Tibial nerve (tissue), 4 donors: ENCODE measurements around the gene PDPN. TPM values are rescaled to one million over a fixed set of nuclear protein-coding genes. Genes with fewer than 3 reads are reported as not detected.

Experiments used
- DNase-seq, 2 donors: peaks; one replicate each; pipeline ENCODE4 v3.0.0-alpha.2; 2019; ENCODE audit warnings: low spot score in 2 of 2
- H3K27ac ChIP-seq, 4 donors: fragments of 200-600 bp; sonication (generic) in 3 of 4; one replicate each; pipeline ENCODE4 v1.5.1; 2017 to 2019; ENCODE audit warnings: mild to moderate bottlenecking in 1 of 4
- H3K27me3 ChIP-seq, 2 donors: fragments of 200-600 bp; sonication (generic) in 1 of 2; one replicate each; pipeline versions ENCODE4 v1.5.1 to v1.6.0; 2017 to 2019
- H3K36me3 ChIP-seq, 3 donors: fragments of 200-600 bp; sonication (generic); one replicate each; pipeline ENCODE4 v1.5.1; 2018 to 2019
- H3K4me1 ChIP-seq, 4 donors: fragments of 200-600 bp; sonication (generic) in 3 of 4; one replicate each; pipeline ENCODE4 v1.5.1; 2017 to 2019
- H3K4me3 ChIP-seq, 4 donors: fragments of 200-600 bp; sonication (generic) in 3 of 4; one replicate each; pipeline ENCODE4 v1.5.1; 2017 to 2019; ENCODE audit warnings: mild to moderate bottlenecking in 1 of 4, moderate library complexity in 1 of 4
- H3K9me3 ChIP-seq, 4 donors: fragments of 200-600 bp; sonication (generic) in 3 of 4; one replicate each; pipeline ENCODE4 v1.5.1; 2017 to 2019
- CTCF ChIP-seq, 5 experiments: fragments of 200-600 bp in 3 of 5; fragments of 450-650 bp in 2 of 5; sonication (generic) in 3 of 5; IDR thresholded peaks; one replicate each; pipeline ENCODE4 v1.5.1; 2016 to 2019; ENCODE audit warnings: antibody characterized with exemption in 5 of 5, mild to moderate bottlenecking in 3 of 5, moderate library complexity in 2 of 5
- EP300 ChIP-seq, 2 donors: sonication (generic); formaldehyde crosslinking; IDR thresholded peaks; one replicate each; pipeline ENCODE4 v1.6.1; 2017; ENCODE audit warnings: antibody characterized with exemption in 2 of 2, mild to moderate bottlenecking in 1 of 2
- POLR2A ChIP-seq, 2 donors: fragments of 450-650 bp; IDR thresholded peaks; one replicate each; pipeline ENCODE4 v1.6.1; 2017; ENCODE audit warnings: antibody characterized with exemption in 2 of 2, mild to moderate bottlenecking in 2 of 2, moderate library complexity in 2 of 2
- WGBS, 2 donors: methylation state at CpG; one replicate each; pipeline ENCODE4 v1.1.5; 2018; 5-methylcytosine and 5-hydroxymethylcytosine counted together
- total RNA-seq, 4 donors: library from RNA; depleted of rRNA; stranded (reverse); fragments of >200 nt; gene quantifications; one replicate each; pipeline ENCODE4 v1.1.0, GENCODE V29; 2016

Gene PDPN
- total RNA-seq, 4 donors from 2014 or later = 16.2 to 25.7 (median 21.2) TPM

- no peaks in the 10 kb centered on the region for H3K36me3 ChIP-seq
- DNase-seq = no peak
- no peaks in the 10 kb centered on the region for H3K4me1 ChIP-seq
- no peak overlapping the region for H3K4me3 ChIP-seq
- no peaks in the 10 kb centered on the region for H3K9me3 ChIP-seq
- H3K27me3 ChIP-seq = no peaks in the 10 kb centered on the region
- 68 to 75% methylated on average over 3 of the region's 3 CpGs for WGBS, 2 donors
- TF ChIP-seq CTCF (IDR thresholded peaks at IDR 0.05) = no peak
- no peak for TF ChIP-seq EP300 (IDR thresholded peaks at IDR 0.05)
- no peak for TF ChIP-seq POLR2A (IDR thresholded peaks at IDR 0.05)
- H3K27ac ChIP-seq = no peak overlapping the region
These were observed 67.6 kb downstream of the PDPN start for GRCh38 chr1:13651279-13651678.

GRCh38 chr1:13652238-13652637 is 68.6 kb downstream of the PDPN start:
- Histone ChIP-seq H3K4me3 (no peak overlapping the region), H3K27me3 (no peaks in the 10 kb centered on the region), H3K4me1 (no peaks in the 10 kb centered on the region), H3K9me3 (no peaks in the 10 kb centered on the region), H3K36me3 (no peaks in the 10 kb centered on the region), H3K27ac (no peak overlapping the region)
- 92 to 100% methylated on average over 1 of the region's 1 CpG for WGBS, 2 donors
- no peak for DNase-seq
- TF ChIP-seq EP300 (IDR thresholded peaks at IDR 0.05) (no peak), CTCF (IDR thresholded peaks at IDR 0.05) (no peak), POLR2A (IDR thresholded peaks at IDR 0.05) (no peak)

GRCh38 chr1:13661539-13661938 is 77.9 kb downstream of the PDPN start:
- no peaks in the 10 kb centered on the region for H3K36me3 ChIP-seq
- DNase-seq = no peak
- peaks cover 0 to 4% (median 0%) of the 10 kb centered on the region in 4 donors for H3K9me3 ChIP-seq
- no peak for TF ChIP-seq CTCF (IDR thresholded peaks at IDR 0.05)
- no peak for TF ChIP-seq EP300 (IDR thresholded peaks at IDR 0.05)
- TF ChIP-seq POLR2A (IDR thresholded peaks at IDR 0.05) = no peak
- WGBS, 2 donors = 73 to 80% methylated on average over 5 of the region's 5 CpGs
- no peak overlapping the region for H3K27ac ChIP-seq
- peaks cover 0 to 3% (median 0%) of the 10 kb centered on the region in 4 donors for H3K4me1 ChIP-seq
- H3K4me3 ChIP-seq = no peak overlapping the region
- H3K27me3 ChIP-seq = no peaks in the 10 kb centered on the region

- TF ChIP-seq CTCF (IDR thresholded peaks at IDR 0.05) = no peak
- TF ChIP-seq EP300 (IDR thresholded peaks at IDR 0.05) = peak in 1 of 2 donors; percentile 29
- no peak for TF ChIP-seq POLR2A (IDR thresholded peaks at IDR 0.05)
- Histone ChIP-seq H3K27ac (no peak overlapping the region), H3K9me3 (peaks cover 0 to 4% (median 0%) of the 10 kb centered on the region in 4 donors), H3K4me1 (peaks cover 0 to 3% (median 0%) of the 10 kb centered on the region in 4 donors), H3K36me3 (no peaks in the 10 kb centered on the region), H3K27me3 (no peaks in the 10 kb centered on the region), H3K4me3 (no peak overlapping the region)
- peak in 1 of 2 donors; percentile 50 for DNase-seq
- 55 to 56% methylated on average over 4 of the region's 4 CpGs for WGBS, 2 donors
These were observed 78.9 kb downstream of the PDPN start for GRCh38 chr1:13662493-13662892.

- WGBS, 2 donors = 82 to 86% methylated on average over 4 of the region's 4 CpGs
- no peaks in the 10 kb centered on the region for H3K36me3 ChIP-seq
- H3K4me1 ChIP-seq = peaks cover 0 to 3% (median 0%) of the 10 kb centered on the region in 4 donors
- no peak overlapping the region for H3K27ac ChIP-seq
- H3K4me3 ChIP-seq = no peak overlapping the region
- peaks cover 0 to 4% (median 0%) of the 10 kb centered on the region in 4 donors for H3K9me3 ChIP-seq
- no peaks in the 10 kb centered on the region for H3K27me3 ChIP-seq
- DNase-seq = no peak
- TF ChIP-seq EP300 (IDR thresholded peaks at IDR 0.05) (no peak), CTCF (IDR thresholded peaks at IDR 0.05) (no peak), POLR2A (IDR thresholded peaks at IDR 0.05) (no peak)
These were observed 80.3 kb downstream of the PDPN start for GRCh38 chr1:13663969-13664368.
